WERI-Rb-1 (cell line): ENCODE data around the gene HBZ.
"Not testable (repeated sequence)": the region's sequence is repeated elsewhere in the genome, so short reads cannot be mapped to it uniquely, and the experiment has no call there.

Experiments
- DNase-seq: peaks from one replicate; pipeline ENCODE4 v3.0.0-alpha.2; 2020
- H3K27ac ChIP-seq: fragments of 250-450 bp; sonication (Bioruptor Pico); 2 replicates; pipeline ENCODE4 v1.5.1; 2020; ENCODE audit warnings: mild to moderate bottlenecking, moderate library complexity
- H3K27me3 ChIP-seq: fragments of 250-450 bp; sonication (Bioruptor Pico); 2 replicates; pipeline ENCODE4 v1.5.1; 2021; ENCODE audit warnings: mild to moderate bottlenecking, low read depth, moderate library complexity; ENCODE audit not compliant: insufficient read depth, severe bottlenecking
- H3K36me3 ChIP-seq: fragments of 250-450 bp; sonication (Bioruptor Pico); 2 replicates; pipeline ENCODE4 v1.5.1; 2020; ENCODE audit warnings: mild to moderate bottlenecking, moderate library complexity
- H3K4me3 ChIP-seq: 2 replicates; pipeline ENCODE4 v1.5.1; 2011; ENCODE audit warnings: low read depth, mild to moderate bottlenecking, control low read depth, low read length
- H3K9me3 ChIP-seq: fragments of 250-450 bp; sonication (Bioruptor Pico); 2 replicates; pipeline ENCODE4 v1.5.1; 2021; ENCODE audit warnings: mild to moderate bottlenecking, moderate library complexity; ENCODE audit not compliant: severe bottlenecking
- CTCF ChIP-seq: IDR thresholded peaks from 2 replicates; pipeline ENCODE4 v1.5.1; 2011; ENCODE audit warnings: low read depth, mild to moderate bottlenecking, control low read depth, inconsistent platforms, low read length

HBZ gene

GRCh38 chr16:149024-149660 is 3.3 kb upstream of the HBZ start:
- H3K9me3 ChIP-seq = no peaks in the 10 kb centered on the region
- no peak overlapping the region for H3K27ac ChIP-seq
- no peaks in the 10 kb centered on the region for H3K27me3 ChIP-seq
- TF ChIP-seq CTCF = no peak
- no peak overlapping the region for H3K4me3 ChIP-seq
- no peaks in the 10 kb centered on the region for H3K36me3 ChIP-seq
- DNase-seq = no peak

- H3K27me3 ChIP-seq = not testable (repeated sequence)
Observed at GRCh38 chr16:153129-153521, 681 bp downstream of the HBZ start.

GRCh38 chr16:153550-154216 is 1.2 kb downstream of the HBZ start:
- DNase-seq, H3K9me3 ChIP-seq, H3K4me3 ChIP-seq, H3K27ac ChIP-seq, H3K27me3 ChIP-seq, H3K36me3 ChIP-seq: not testable (repeated sequence)

More at GRCh38 chr16:153129-153521, 681 bp downstream of the HBZ start:
- not testable (repeated sequence) for H3K36me3 ChIP-seq, DNase-seq, H3K9me3 ChIP-seq, H3K27ac ChIP-seq, H3K4me3 ChIP-seq

GRCh38 chr16:154217-155030 is 2.0 kb downstream of the HBZ start:
- H3K27me3 ChIP-seq = no peaks in the 10 kb centered on the region
- H3K4me3 ChIP-seq = peak overlapping the region; percentile 37
- peak overlapping the region; percentile 41; the same call in 1 of the 2 replicates for H3K27ac ChIP-seq
- peak; percentile 31 for DNase-seq
- no peaks in the 10 kb centered on the region for H3K36me3 ChIP-seq
- H3K9me3 ChIP-seq = no peaks in the 10 kb centered on the region
- TF ChIP-seq CTCF = no peak

GRCh38 chr16:155031-155398 is 2.6 kb downstream of the HBZ start:
- Histone ChIP-seq H3K27me3 (no peaks in the 10 kb centered on the region), H3K4me3 (peak overlapping the region; percentile 37), H3K27ac (no peak overlapping the region), H3K36me3 (no peaks in the 10 kb centered on the region), H3K9me3 (no peaks in the 10 kb centered on the region)
- TF ChIP-seq CTCF = no peak
- no peak for DNase-seq

- Histone ChIP-seq H3K27me3 (no peaks in the 10 kb centered on the region), H3K4me3 (no peak overlapping the region), H3K27ac (no peak overlapping the region), H3K36me3 (no peaks in the 10 kb centered on the region), H3K9me3 (no peaks in the 10 kb centered on the region)
- DNase-seq = no peak
- no peak for TF ChIP-seq CTCF
Observed at GRCh38 chr16:159136-159849, 6.8 kb downstream of the HBZ start.

- not testable (repeated sequence) for H3K36me3 ChIP-seq, H3K27me3 ChIP-seq, H3K27ac ChIP-seq, H3K9me3 ChIP-seq, DNase-seq, H3K4me3 ChIP-seq
Observed at GRCh38 chr16:160242-160641, 7.8 kb downstream of the HBZ start.
